HCT116 (cell line): ENCODE data around the gene OR2M5. TPM values are rescaled to one million over a fixed set of nuclear protein-coding genes. Genes with fewer than 3 reads are reported as not detected.

Experiments
- ATAC-seq: fragments of 200-7000 bp; cut with Tn5 transposase; 2 replicates; pipeline ENCODE4 v1.9.1; 2020; ENCODE audit warnings: mild to moderate bottlenecking, moderate library complexity
- BruUV-seq: library from RNA; stranded (reverse); fragments of 400-500 nt; replicated peaks from 2 replicates; lab custom pipeline; 2021; lab: Mats Ljungman, UMichigan
- CTCF ChIA-PET: fragments of 300-600 bp; sonication (Branson Sonifier 250); formaldehyde crosslinking; loops from one replicate; lab custom pipeline; 2021; ENCODE audit warnings: antibody characterized with exemption; lab: Charles Lee
- POLR2A ChIA-PET: fragments of 300-600, 350-600 bp; sonication (Branson Sonifier 250); formaldehyde crosslinking; loops from one replicate; lab custom pipeline; 2021; ENCODE audit warnings: antibody characterized with exemption; lab: Charles Lee
- RAD21 ChIA-PET, 2 experiments: fragments of 300-600 bp; sonication (Branson Sonifier 250); formaldehyde crosslinking; loops; one replicate each; lab custom pipeline; 2023; ENCODE audit warnings: low total read pairs in 2 of 2; ENCODE audit not compliant: uncharacterized antibody in 2 of 2, unreplicated experiment in 2 of 2, low non-redundant PET in 1 of 2; lab: Charles Lee
- DNase-seq: peaks from one replicate; pipeline ENCODE4 v3.0.0-alpha.2; 2010; ENCODE audit warnings: low read depth, low spot score
- H2AFZ ChIP-seq: fragments of 200-600 bp; shearing (Covaris generic), sonication (generic); 2 replicates; pipeline ENCODE4 v1.6.1; 2017; ENCODE audit warnings: low read depth, mixed run types, mixed read lengths, antibody characterized with exemption, low read length; ENCODE audit not compliant: poor library complexity, severe bottlenecking
- H3K27ac ChIP-seq: 2 replicates; pipeline ENCODE4 v1.5.1; 2012; ENCODE audit warnings: low read depth, low read length
- H3K27me3 ChIP-seq: fragments of 200-600 bp; sonication (generic); 2 replicates; pipeline ENCODE4 v1.6.1; 2016; ENCODE audit warnings: mixed run types, low read length, mixed read lengths; ENCODE audit not compliant: insufficient read depth
- H3K36me3 ChIP-seq, 2 experiments: fragments of 200-500 bp in 1 of 2; fragments of 200-600 bp in 1 of 2; sonication (Bioruptor generic) in 1 of 2; sonication (generic) in 1 of 2; 2 replicates each; pipeline versions ENCODE4 v1.5.1 to v1.6.1; 2014 to 2016; ENCODE audit warnings: low read length in 2 of 2, inconsistent platforms in 1 of 2, mixed read lengths in 1 of 2, mixed run types in 1 of 2; ENCODE audit not compliant: insufficient read depth in 2 of 2, control insufficient read depth in 1 of 2
- H3K4me1 ChIP-seq, 2 experiments: fragments of 200-600 bp in 1 of 2; sonication (generic) in 1 of 2; 2 replicates each; pipeline versions ENCODE4 v1.5.1 to v1.6.1; 2012 to 2017; ENCODE audit warnings: low read length in 2 of 2, inconsistent platforms in 1 of 2, mild to moderate bottlenecking in 1 of 2, mixed read lengths in 1 of 2, mixed run types in 1 of 2, moderate library complexity in 1 of 2; ENCODE audit not compliant: insufficient read depth in 2 of 2, control insufficient read depth in 1 of 2
- H3K4me2 ChIP-seq: fragments of 200-600 bp; sonication (generic); 2 replicates; pipeline ENCODE4 v1.6.1; 2017; ENCODE audit warnings: mixed run types, low read length, mixed read lengths
- H3K4me3 ChIP-seq, 2 experiments: fragments of 200-600 bp in 1 of 2; sonication (generic) in 1 of 2; replicated peaks in 1 of 2; 2 replicates each; pipeline ENCODE4 v1.5.1; 2011 to 2016; ENCODE audit warnings: low read length in 2 of 2, control low read depth in 1 of 2, low read depth in 1 of 2, mild to moderate bottlenecking in 1 of 2, mixed read lengths in 1 of 2, mixed run types in 1 of 2
- H3K79me2 ChIP-seq: fragments of 200-600 bp; sonication (generic); 2 replicates; pipeline ENCODE4 v1.6.1; 2017; ENCODE audit warnings: mild to moderate bottlenecking, mixed run types, low read length, moderate library complexity, mixed read lengths; ENCODE audit not compliant: insufficient read depth
- H3K9ac ChIP-seq: fragments of 200-600 bp; sonication (generic); 2 replicates; pipeline ENCODE4 v1.6.1; 2016; ENCODE audit warnings: low read length, mixed read lengths
- H3K9me2 ChIP-seq: fragments of 200-600 bp; sonication (generic), shearing (Covaris generic); 2 replicates; pipeline ENCODE4 v1.6.1; 2017; ENCODE audit warnings: mixed run types, mild to moderate bottlenecking, moderate library complexity; ENCODE audit not compliant: insufficient read depth
- H3K9me3 ChIP-seq, 2 experiments: fragments of 200-500 bp in 1 of 2; fragments of 200-600 bp in 1 of 2; sonication (Bioruptor generic) in 1 of 2; sonication (generic) in 1 of 2; 2 replicates each; pipeline ENCODE4 v1.6.1; 2014 to 2017; ENCODE audit warnings: low read length in 2 of 2, mixed read lengths in 2 of 2, inconsistent platforms in 1 of 2, low read depth in 1 of 2, mild to moderate bottlenecking in 1 of 2, mixed run types in 1 of 2, moderate library complexity in 1 of 2; ENCODE audit not compliant: control insufficient read depth in 1 of 2, insufficient read depth in 1 of 2
- H4K20me1 ChIP-seq: fragments of 200-600 bp; sonication (generic), shearing (Covaris generic); 2 replicates; pipeline ENCODE4 v1.6.1; 2017; ENCODE audit warnings: mixed run types, mild to moderate bottlenecking, moderate library complexity; ENCODE audit not compliant: insufficient read depth
- EZH2 ChIP-seq: fragments of 200-600 bp; sonication (generic); IDR thresholded peaks from 2 replicates; pipeline ENCODE4 v1.6.1; 2017; ENCODE audit warnings: antibody characterized with exemption, mixed run types
- JUND ChIP-seq: IDR thresholded peaks from 2 replicates; pipeline ENCODE4 v1.6.1; 2012
- SRF ChIP-seq: IDR thresholded peaks from 2 replicates; pipeline ENCODE4 v1.6.1; 2012; ENCODE audit warnings: low read depth
- YY1 ChIP-seq: IDR thresholded peaks from 2 replicates; pipeline ENCODE4 v1.6.1; 2011; ENCODE audit warnings: low read length, low read depth, moderate library complexity, mild to moderate bottlenecking; ENCODE audit not compliant: insufficient replicate concordance; ENCODE audit errors: extremely low read depth
- ZNF274 ChIP-seq: fragments of 200-500 bp; sonication (Bioruptor generic); IDR thresholded peaks from 2 replicates; pipeline ENCODE4 v1.6.1; 2014; ENCODE audit warnings: mild to moderate bottlenecking, low read depth, low read length, inconsistent platforms
- intact Hi-C: fragments of 100-400 bp; cut with micrococcal nuclease; formaldehyde crosslinking; loops from 2 replicates; pipeline ENCODE4 v1.10.0; 2022
- total RNA-seq: library from RNA; stranded (reverse); gene quantifications from one replicate; pipeline ENCODE4 v1.2.1, GENCODE V29; 2021; ENCODE audit not compliant: unreplicated experiment
- TF ChIP-seq, protein P1 (sequence below): IDR thresholded peaks from 2 replicates; pipeline ENCODE4 v1.6.1; 2012
- TF ChIP-seq, protein P2 (sequence below): IDR thresholded peaks from 2 replicates; pipeline ENCODE4 v1.6.1; 2012
- TF ChIP-seq, protein P3 (sequence below): IDR thresholded peaks from 2 replicates; pipeline ENCODE4 v1.6.1; 2012; ENCODE audit warnings: low read depth

OR2M5 gene
- total RNA-seq, 1 experiment from 2014 or later = not detected

DNA sequence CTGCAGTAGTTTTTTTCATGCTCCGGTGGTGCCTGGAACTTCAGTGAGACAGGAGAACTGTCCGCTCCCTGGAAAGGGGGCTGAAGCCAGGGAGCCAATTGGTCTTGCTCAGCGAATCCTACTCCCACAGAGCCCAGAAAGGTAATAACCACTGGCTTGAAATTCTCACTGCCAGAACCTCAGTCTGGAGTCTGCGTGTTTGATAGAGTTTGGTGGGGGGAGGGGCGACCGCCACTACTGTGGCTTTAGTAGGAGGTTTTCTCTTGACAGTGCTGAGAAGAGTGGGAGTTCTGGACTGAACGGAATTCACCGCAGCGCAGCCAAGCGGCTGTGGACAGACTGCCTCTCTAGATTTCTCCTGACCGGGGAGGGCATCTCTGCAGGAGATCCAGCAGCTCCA, 44.1 kb downstream of the OR2M5 start:
- no peak overlapping the region for H3K27ac ChIP-seq
- no TSS peak for BruUV-seq
- H3K9me2 ChIP-seq = no peaks in the 10 kb centered on the region
- DNase-seq = no peak
- no peaks in the 10 kb centered on the region for H3K79me2 ChIP-seq
- H2AFZ ChIP-seq = no peak overlapping the region
- H3K4me3 ChIP-seq = no peak overlapping the region
- H3K9ac ChIP-seq = no peak overlapping the region
- H3K9me3 ChIP-seq = no peaks in the 10 kb centered on the region; a peak in 2 of 4 replicates
- POLR2A ChIA-PET = no interaction called here
- RAD21 ChIA-PET = no interaction called here
- H3K36me3 ChIP-seq = no peaks in the 10 kb centered on the region
- CTCF ChIA-PET = no interaction called here
- H3K4me1 ChIP-seq = no peaks in the 10 kb centered on the region
- no peak overlapping the region for H3K4me2 ChIP-seq
- no peaks in the 10 kb centered on the region for H4K20me1 ChIP-seq
- H3K27me3 ChIP-seq = no peaks in the 10 kb centered on the region
- intact Hi-C loops = no loop called here
- TF ChIP-seq, protein P1, sequence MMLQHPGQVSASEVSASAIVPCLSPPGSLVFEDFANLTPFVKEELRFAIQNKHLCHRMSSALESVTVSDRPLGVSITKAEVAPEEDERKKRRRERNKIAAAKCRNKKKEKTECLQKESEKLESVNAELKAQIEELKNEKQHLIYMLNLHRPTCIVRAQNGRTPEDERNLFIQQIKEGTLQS = no peak
- TF ChIP-seq, protein P2, sequence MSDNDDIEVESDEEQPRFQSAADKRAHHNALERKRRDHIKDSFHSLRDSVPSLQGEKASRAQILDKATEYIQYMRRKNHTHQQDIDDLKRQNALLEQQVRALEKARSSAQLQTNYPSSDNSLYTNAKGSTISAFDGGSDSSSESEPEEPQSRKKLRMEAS = no peak
- TF ChIP-seq EZH2 (no peak), JUND (no peak), YY1 (no peak), SRF (no peak), ZNF274 (no peak)
- TF ChIP-seq, protein P3, sequence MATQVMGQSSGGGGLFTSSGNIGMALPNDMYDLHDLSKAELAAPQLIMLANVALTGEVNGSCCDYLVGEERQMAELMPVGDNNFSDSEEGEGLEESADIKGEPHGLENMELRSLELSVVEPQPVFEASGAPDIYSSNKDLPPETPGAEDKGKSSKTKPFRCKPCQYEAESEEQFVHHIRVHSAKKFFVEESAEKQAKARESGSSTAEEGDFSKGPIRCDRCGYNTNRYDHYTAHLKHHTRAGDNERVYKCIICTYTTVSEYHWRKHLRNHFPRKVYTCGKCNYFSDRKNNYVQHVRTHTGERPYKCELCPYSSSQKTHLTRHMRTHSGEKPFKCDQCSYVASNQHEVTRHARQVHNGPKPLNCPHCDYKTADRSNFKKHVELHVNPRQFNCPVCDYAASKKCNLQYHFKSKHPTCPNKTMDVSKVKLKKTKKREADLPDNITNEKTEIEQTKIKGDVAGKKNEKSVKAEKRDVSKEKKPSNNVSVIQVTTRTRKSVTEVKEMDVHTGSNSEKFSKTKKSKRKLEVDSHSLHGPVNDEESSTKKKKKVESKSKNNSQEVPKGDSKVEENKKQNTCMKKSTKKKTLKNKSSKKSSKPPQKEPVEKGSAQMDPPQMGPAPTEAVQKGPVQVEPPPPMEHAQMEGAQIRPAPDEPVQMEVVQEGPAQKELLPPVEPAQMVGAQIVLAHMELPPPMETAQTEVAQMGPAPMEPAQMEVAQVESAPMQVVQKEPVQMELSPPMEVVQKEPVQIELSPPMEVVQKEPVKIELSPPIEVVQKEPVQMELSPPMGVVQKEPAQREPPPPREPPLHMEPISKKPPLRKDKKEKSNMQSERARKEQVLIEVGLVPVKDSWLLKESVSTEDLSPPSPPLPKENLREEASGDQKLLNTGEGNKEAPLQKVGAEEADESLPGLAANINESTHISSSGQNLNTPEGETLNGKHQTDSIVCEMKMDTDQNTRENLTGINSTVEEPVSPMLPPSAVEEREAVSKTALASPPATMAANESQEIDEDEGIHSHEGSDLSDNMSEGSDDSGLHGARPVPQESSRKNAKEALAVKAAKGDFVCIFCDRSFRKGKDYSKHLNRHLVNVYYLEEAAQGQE = no peak
- no peak for ATAC-seq
